HG03575 (cell line): ENCODE measurements around the gene CETP.

ENCODE experiments used
- ATAC-seq: cut with Tn5 transposase; IDR thresholded peaks from one replicate; pipeline ENCODE4 v1.9.1; 2021; ENCODE audit not compliant: unreplicated experiment, insufficient number of reproducible peaks, low FRiP score; ENCODE audit errors: extremely low read depth

Gene CETP

DNA sequence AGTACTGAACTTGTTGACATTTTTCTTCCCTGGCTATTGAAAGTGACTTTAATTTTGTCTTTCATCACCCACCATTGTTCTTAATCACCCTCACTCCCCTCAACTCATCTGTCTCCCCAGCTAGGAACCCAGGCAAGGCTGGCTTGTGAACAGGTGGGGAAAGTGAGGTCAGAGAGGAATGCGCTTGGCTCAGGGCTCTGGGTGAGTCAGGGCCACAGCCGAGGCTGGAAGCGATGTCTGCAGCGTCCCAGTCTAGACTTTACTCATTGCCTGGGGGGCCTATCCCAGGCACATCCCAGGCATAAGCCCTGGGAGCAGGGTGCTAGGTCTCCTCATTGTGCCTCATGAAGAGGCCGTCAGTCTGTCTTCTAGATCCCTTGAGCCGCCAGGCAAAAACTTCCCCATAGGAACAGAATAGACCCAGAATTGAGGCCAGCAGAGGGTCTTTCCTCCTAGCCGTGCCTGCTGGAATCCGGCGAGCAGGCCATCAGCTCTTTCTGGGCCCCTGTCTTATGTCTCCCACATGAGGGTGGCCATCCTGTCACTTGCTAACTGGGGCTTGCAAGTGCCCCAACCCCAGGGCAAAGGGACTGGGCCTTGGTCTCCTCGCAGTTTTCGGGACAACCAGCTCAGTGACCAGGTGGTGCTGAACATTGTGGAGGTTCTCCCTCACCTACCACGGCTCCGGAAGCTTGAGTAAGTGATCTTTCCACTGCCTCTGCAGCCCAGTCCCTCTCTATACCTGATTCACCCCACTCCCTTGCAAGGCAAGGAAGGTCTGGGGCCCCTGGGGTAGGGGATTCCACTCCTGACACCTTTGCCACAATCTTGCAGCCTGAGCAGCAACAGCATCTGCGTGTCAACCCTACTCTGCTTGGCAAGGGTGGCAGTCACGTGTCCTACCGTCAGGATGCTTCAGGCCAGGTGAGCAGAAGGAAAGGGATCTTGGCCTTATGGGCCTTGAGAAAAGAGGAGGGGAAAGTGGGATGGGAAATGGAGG is 67.7 kb downstream of the CETP start:
- ATAC-seq, result no peak

DNA sequence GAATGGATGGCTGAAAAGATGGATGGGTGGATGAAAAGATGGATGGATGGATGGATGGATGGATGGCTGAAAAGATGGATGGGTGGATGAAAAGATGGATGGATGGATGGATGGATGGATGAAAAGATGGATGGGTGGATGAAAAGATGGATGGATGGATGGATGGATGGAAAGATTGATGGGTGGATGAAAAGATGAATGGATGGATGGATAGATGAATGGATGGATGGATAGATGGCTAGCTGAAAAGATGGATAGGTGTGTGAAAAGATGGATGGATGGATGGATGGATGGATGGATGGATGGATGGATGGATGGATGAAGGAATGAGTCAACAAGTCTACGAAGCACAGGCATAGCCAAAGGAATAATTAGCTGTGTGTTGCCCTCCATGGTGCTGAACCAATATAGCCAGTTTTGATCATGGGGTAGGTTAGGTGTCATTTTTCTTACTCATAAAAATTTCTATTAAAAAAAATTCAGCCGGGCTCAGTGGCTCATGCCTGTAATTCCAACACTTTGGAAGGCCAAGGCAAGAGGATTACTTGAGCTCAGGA is 68.7 kb downstream of the CETP start:
- no peak for ATAC-seq

DNA sequence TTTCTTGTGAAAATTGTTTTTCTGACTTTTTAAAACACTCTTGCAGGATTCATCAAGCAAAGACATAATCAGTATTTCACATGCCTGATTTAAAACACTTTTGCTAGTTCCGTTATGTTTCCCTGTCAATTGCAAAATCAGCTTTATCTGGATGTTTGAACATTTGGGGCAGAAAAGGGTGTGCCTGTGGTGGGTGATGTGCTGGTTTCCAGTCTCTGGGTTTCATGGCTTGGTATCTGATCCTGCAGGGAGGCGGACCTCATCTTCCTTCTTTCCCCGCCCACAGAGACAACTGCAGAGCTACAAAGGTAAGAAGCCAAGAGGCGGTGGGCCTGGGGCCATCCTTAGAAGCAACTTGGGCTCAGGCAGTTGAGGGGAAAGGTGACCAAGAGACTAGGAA is 69.4 kb downstream of the CETP start:
- no peak for ATAC-seq

DNA sequence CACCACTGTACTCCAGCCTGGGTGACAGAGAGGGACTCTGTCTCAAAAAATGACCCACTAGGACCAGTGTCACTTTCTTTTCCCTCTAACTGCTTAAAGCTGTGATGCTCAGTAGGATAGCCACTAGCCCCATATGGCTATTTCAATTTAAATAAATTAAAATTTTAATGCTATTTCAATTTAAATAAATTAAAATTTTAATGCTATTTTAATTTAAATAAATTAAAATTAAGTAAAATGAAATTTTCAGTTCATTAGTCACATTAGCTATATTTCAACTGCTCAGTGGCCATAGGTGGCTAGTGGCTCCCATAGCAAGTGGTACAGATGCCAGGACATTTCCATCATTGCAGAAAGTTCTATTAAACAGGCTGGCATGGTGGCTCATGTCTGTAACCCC is 70.6 kb downstream of the CETP start:
- no peak for ATAC-seq

DNA sequence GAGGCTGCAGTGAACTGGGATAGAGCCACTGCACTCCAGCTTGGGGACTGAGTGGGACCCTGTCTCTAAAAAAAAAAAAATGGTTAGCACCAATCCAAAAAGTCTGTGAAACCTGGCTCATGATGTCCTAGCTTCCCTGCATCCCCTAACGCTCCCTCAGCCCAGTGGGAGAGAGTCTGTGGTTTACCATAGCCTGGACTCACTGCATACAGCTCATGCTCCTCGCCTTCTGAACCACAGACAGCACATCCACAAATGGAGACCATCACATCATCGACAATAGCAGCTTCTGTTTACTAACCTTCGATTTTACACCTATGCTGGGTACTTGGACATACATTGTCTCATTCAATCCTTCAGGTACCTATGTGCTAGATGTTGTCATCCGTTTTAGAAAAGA is 71.2 kb downstream of the CETP start:
- no peak for ATAC-seq
